Keratinocyte (primary cell): ENCODE results near the gene WRAP73. TPM values are rescaled to one million over a fixed set of nuclear protein-coding genes. Genes with fewer than 3 reads are reported as not detected.

Experiments
- DNase-seq: peaks from one replicate; pipeline ENCODE4 v3.0.0-alpha.2; 2011; ENCODE audit warnings: low read depth, missing footprints, low spot score
- FAIRE-seq: peaks from 2 replicates; lab custom pipeline; 2011; peaks lifted over from hg19 to GRCh38; lab: Jason Lieb, UNC
- H2AFZ ChIP-seq: 2 replicates; pipeline ENCODE4 v1.6.0; 2012; ENCODE audit warnings: low read length, control low read depth, inconsistent platforms; ENCODE audit not compliant: control insufficient read depth
- H3K27ac ChIP-seq: 2 replicates; pipeline ENCODE4 v1.5.1; 2011; ENCODE audit warnings: low read length; ENCODE audit not compliant: control insufficient read depth, insufficient read depth
- H3K27me3 ChIP-seq: 3 replicates; pipeline ENCODE4 v1.6.0; 2011; ENCODE audit warnings: low read length; ENCODE audit not compliant: control insufficient read depth, insufficient read depth; ENCODE audit errors: extremely low read depth
- H3K36me3 ChIP-seq, 2 experiments: 2 replicates in 1 of 2; 3 replicates in 1 of 2; pipeline ENCODE4 v1.5.1; 2011; ENCODE audit warnings: low read length in 2 of 2, mild to moderate bottlenecking in 1 of 2; ENCODE audit not compliant: control insufficient read depth in 2 of 2, insufficient read depth in 2 of 2; ENCODE audit errors: extremely low read depth in 1 of 2
- H3K4me1 ChIP-seq: 3 replicates; pipeline ENCODE4 v1.5.1; 2011; ENCODE audit warnings: low read length; ENCODE audit not compliant: control insufficient read depth, insufficient read depth; ENCODE audit errors: extremely low read depth
- H3K4me2 ChIP-seq: 3 replicates; pipeline ENCODE4 v1.6.0; 2011; ENCODE audit warnings: low read depth, low read length; ENCODE audit not compliant: control insufficient read depth, insufficient read depth; ENCODE audit errors: extremely low read depth
- H3K4me3 ChIP-seq, 3 experiments: fragments of 200-600 bp in 1 of 3; sonication (generic) in 1 of 3; 2 replicates in 2 of 3; 3 replicates in 1 of 3; pipeline ENCODE4 v1.5.1; 2011 to 2016; ENCODE audit warnings: low read length in 3 of 3, mild to moderate bottlenecking in 3 of 3, control low read depth in 2 of 3, inconsistent platforms in 1 of 3, low read depth in 1 of 3, mixed read lengths in 1 of 3, mixed run types in 1 of 3, moderate library complexity in 1 of 3; ENCODE audit not compliant: control insufficient read depth in 2 of 3, insufficient read depth in 2 of 3; ENCODE audit errors: extremely low read depth in 1 of 3
- H3K79me2 ChIP-seq: 2 replicates; pipeline ENCODE4 v1.6.0; 2012; ENCODE audit warnings: low read length; ENCODE audit not compliant: control insufficient read depth, insufficient read depth
- H3K9ac ChIP-seq: 3 replicates; pipeline ENCODE4 v1.6.0; 2011; ENCODE audit warnings: low read length; ENCODE audit not compliant: control insufficient read depth, insufficient read depth; ENCODE audit errors: extremely low read depth
- H3K9me1 ChIP-seq: 3 replicates; pipeline ENCODE4 v1.6.0; 2011; ENCODE audit warnings: low read length; ENCODE audit not compliant: control insufficient read depth, insufficient read depth; ENCODE audit errors: extremely low read depth
- H3K9me3 ChIP-seq: 2 replicates; pipeline ENCODE4 v1.5.1; 2012; ENCODE audit warnings: low read depth, low read length; ENCODE audit not compliant: control insufficient read depth
- H4K20me1 ChIP-seq: 3 replicates; pipeline ENCODE4 v1.6.0; 2011; ENCODE audit warnings: low read length; ENCODE audit not compliant: control insufficient read depth, insufficient read depth; ENCODE audit errors: extremely low read depth
- EZH2 ChIP-seq: IDR thresholded peaks from one replicate; pipeline ENCODE4 v1.6.1; 2012; ENCODE audit warnings: inconsistent platforms, mild to moderate bottlenecking, low read length, moderate library complexity
- dilution Hi-C: fragments of 300-500 bp; cut with MboI; formaldehyde crosslinking; loops from one replicate; pipeline ENCODE4 v1.7.0; 2020; ENCODE audit warnings: low sequenced_read_pairs; ENCODE audit not compliant: extremely low pct_ligation_motif_present
- polyA plus RNA-seq, 5 experiments: library from polyadenylated mRNA; depleted of rRNA in 3 of 5; stranded (reverse) in 3 of 5; stranded (forward) in 1 of 5; unstranded in 1 of 5; fragments of >200 nt; gene quantifications; 1 replicate in 1 of 5; 2 replicates in 3 of 5; 3 replicates in 1 of 5; pipeline versions ENCODE4 v1.2.1 to v1.2.3, GENCODE V29; 2011 to 2012; ENCODE audit warnings: missing spikeins in 2 of 5, low read depth in 1 of 5, low replicate concordance in 1 of 5
- TF ChIP-seq, protein P1 (sequence below), 3 experiments: IDR thresholded peaks in 1 of 3; conservative IDR thresholded peaks in 1 of 3; optimal IDR thresholded peaks in 1 of 3; 2 replicates in 2 of 3; 3 replicates in 1 of 3; pipeline versions ENCODE3 to v1.5.1; 2011; ENCODE audit warnings: low read length in 3 of 3, mild to moderate bottlenecking in 3 of 3, moderate library complexity in 2 of 3, control low read depth in 1 of 3, inconsistent platforms in 1 of 3; ENCODE audit not compliant: insufficient read depth in 2 of 3; ENCODE audit errors: extremely low read depth in 1 of 3

The WRAP73 gene
- polyA plus RNA-seq, 1 donor (not counting 4 experiments of a cell fraction or from before 2014, with no cell fraction given): 18.9 TPM

DNA sequence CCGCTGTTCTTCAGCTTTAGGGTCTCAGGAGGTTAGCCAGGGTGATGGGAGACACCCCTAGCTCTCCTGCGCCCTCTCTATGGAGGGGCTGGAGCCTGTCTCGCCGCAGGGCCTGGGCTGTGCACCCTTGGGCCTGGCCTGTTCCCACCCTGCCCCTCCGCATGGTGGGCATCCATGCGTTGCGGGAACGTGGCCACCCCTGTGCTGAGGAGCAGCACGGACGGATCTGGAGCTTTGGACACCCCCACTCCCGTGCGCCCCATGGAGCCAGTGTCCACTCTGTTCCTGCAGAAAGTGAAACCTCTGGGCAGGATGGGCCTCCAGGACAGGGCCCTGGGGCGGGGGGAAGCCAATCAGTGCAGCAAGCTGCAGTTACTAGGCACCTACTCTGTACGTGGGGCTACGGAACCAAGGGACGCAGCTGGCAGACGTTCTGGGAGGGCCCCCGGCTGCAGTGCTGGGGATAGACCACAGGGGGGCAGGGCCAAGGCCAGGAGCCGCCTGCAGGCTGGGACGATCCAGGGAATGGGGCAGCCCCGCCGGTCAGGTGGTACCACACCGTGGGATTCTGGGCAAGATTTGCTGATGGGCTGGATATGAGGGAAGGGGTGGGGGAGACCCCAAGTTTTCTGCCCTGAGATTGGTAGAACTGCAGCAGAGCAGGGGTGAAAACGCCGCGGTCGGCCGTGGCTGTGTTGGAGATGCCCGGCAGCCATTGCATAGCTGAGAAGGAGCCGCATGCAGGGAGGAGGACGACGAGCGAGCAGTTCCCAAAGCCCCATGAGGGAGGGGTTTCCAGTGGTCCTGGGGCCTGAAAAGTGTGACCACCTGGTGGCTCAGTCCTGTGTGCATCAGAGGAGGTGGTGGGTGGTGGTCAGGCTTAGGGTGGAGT is 45.7 kb upstream of the WRAP73 start:
- H3K9me1 ChIP-seq: peaks cover 2% of the 10 kb centered on the region
- H3K9me3 ChIP-seq: no peaks in the 10 kb centered on the region
- dilution Hi-C loops: no loop called here
- H3K27ac ChIP-seq: no peak overlapping the region
- no peak overlapping the region for H3K9ac ChIP-seq
- TF ChIP-seq, protein P1, sequence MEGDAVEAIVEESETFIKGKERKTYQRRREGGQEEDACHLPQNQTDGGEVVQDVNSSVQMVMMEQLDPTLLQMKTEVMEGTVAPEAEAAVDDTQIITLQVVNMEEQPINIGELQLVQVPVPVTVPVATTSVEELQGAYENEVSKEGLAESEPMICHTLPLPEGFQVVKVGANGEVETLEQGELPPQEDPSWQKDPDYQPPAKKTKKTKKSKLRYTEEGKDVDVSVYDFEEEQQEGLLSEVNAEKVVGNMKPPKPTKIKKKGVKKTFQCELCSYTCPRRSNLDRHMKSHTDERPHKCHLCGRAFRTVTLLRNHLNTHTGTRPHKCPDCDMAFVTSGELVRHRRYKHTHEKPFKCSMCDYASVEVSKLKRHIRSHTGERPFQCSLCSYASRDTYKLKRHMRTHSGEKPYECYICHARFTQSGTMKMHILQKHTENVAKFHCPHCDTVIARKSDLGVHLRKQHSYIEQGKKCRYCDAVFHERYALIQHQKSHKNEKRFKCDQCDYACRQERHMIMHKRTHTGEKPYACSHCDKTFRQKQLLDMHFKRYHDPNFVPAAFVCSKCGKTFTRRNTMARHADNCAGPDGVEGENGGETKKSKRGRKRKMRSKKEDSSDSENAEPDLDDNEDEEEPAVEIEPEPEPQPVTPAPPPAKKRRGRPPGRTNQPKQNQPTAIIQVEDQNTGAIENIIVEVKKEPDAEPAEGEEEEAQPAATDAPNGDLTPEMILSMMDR (optimal IDR thresholded peaks at IDR 0.05 in 1 of 3, IDR thresholded peaks at IDR 0.05 in 1 of 3, conservative IDR thresholded peaks at IDR 0.05 in 1 of 3; ENCODE audit: extremely low read depth in 1 of 3, insufficient read depth in 2 of 3, low read length in 3 of 3): peak in 2 of 3 experiments; percentile 75 to 92
- TF ChIP-seq EZH2: no peak
- H2AFZ ChIP-seq: no peak overlapping the region
- H3K36me3 ChIP-seq: no peaks in the 10 kb centered on the region
- no peaks in the 10 kb centered on the region for H4K20me1 ChIP-seq
- no peaks in the 10 kb centered on the region for H3K79me2 ChIP-seq
- no peak overlapping the region for H3K4me2 ChIP-seq
- no peak for DNase-seq
- FAIRE-seq: no peak
- H3K27me3 ChIP-seq: no peaks in the 10 kb centered on the region
- peaks cover 32% of the 10 kb centered on the region for H3K4me1 ChIP-seq
- no peak overlapping the region for H3K4me3 ChIP-seq

DNA sequence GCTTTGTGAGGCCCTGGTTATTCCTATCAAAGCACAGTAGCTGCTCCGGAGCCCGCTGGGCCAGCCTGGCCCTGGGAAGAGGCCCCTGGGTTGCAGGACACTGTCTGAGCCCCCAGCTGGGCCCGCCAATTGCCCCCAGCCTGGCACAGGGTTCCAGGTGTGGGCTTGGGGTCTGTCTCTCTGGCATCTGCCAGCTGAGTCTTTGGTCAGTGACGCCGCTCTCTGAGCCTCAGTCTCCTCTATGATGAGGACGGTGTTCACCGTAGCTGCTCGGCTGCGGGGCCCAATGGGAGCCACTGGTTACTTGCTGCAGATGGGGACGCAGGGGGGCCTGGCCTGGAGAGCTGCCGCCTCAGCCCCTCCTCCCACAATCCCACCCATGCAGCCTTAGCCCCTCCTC is 43.4 kb upstream of the WRAP73 start:
- Histone ChIP-seq H3K27me3 (no peaks in the 10 kb centered on the region), H3K9ac (no peak overlapping the region), H3K36me3 (no peaks in the 10 kb centered on the region), H3K4me1 (peaks cover 29% of the 10 kb centered on the region), H3K9me3 (no peaks in the 10 kb centered on the region), H3K4me2 (no peak overlapping the region), H4K20me1 (no peaks in the 10 kb centered on the region), H3K9me1 (peaks cover 3% of the 10 kb centered on the region), H2AFZ (no peak overlapping the region), H3K4me3 (no peak overlapping the region), H3K27ac (no peak overlapping the region), H3K79me2 (no peaks in the 10 kb centered on the region)
- TF ChIP-seq, protein P1 (optimal IDR thresholded peaks at IDR 0.05 in 1 of 3, IDR thresholded peaks at IDR 0.05 in 1 of 3, conservative IDR thresholded peaks at IDR 0.05 in 1 of 3; ENCODE audit: extremely low read depth in 1 of 3, insufficient read depth in 2 of 3, low read length in 3 of 3): no peak
- TF ChIP-seq EZH2: no peak
- dilution Hi-C loops: no loop called here
- FAIRE-seq (no peak), DNase-seq (no peak)
